ENCODE measurements around the gene SCG3.

Gene SCG3

GRCh38 chr15:51758645-51759044 lies 77.3 kb downstream of the SCG3 start:
- DNase-seq (ENCODE audit: low read depth in 3 of 3), result no peak

GRCh38 chr15:51759557-51760070 lies 78.3 kb downstream of the SCG3 start:
- no peak for DNase-seq (ENCODE audit: low read depth in 3 of 3)

- no peak for DNase-seq (ENCODE audit: low read depth in 3 of 3)
Measured at GRCh38 chr15:51760805-51761204, 79.5 kb downstream of the SCG3 start.

GRCh38 chr15:51765751-51766150 lies 84.4 kb downstream of the SCG3 start:
- no peak for DNase-seq (ENCODE audit: low read depth in 3 of 3)

- DNase-seq (ENCODE audit: low read depth in 3 of 3), result no peak
Measured at GRCh38 chr15:51766341-51766740, 85.0 kb downstream of the SCG3 start.

GRCh38 chr15:51768018-51768417 lies 86.7 kb downstream of the SCG3 start:
- no peak for DNase-seq (ENCODE audit: low read depth in 3 of 3)
